ENCODE data around the gene SOAT2.
"Not testable (repeated sequence)": the region's sequence is repeated elsewhere in the genome, so short reads cannot be mapped to it uniquely, and the experiment has no call there.

The SOAT2 gene

DNA sequence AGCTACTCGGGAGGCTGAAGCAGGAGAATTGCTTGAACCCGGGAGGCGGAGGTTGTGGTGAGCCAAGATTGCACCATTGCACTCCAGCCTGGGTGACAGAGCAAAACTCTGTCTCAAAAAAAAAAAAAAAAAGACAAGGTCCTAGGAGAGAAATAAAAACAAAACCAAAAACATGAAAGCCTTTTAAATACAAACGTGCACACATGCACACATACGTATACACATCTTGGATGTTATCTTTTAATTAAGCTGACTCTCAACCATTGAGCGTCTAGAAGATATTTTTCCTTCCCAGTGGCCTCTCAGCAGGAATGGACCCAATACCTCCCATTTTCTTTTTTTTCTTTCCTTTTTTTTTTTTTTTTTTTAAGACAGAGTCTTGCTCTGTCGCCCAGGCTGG is 9.1 kb downstream of the SOAT2 start:
- not testable (repeated sequence) for DNase-seq

DNA sequence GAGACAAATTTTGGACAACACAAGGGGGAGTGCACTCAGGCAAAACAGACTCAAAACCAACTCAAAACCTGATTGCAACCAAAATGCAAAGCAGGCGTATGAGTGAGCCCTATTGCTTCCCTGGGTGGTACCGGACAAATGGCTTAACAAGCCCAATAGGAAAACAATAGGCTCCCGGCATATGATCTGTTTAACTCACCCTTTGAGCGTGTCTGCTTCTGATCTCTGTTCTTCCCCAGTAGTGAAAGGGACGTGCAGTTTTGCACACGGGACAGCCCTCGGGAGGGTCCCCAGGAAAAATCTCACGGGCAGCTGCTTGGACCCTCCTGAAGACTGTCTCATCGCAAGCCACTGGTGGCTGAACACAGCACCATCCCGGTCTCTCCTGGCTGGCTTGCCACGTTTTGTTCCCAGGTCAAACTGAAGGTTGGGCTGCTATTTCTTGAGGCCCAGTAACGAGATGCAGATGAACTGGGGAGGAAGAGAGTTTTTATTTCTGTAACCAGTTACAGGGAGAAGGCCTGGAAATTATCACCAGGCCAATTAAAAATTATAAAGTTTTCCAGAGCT is 9.9 kb downstream of the SOAT2 start:
- DNase-seq = no peak

DNA sequence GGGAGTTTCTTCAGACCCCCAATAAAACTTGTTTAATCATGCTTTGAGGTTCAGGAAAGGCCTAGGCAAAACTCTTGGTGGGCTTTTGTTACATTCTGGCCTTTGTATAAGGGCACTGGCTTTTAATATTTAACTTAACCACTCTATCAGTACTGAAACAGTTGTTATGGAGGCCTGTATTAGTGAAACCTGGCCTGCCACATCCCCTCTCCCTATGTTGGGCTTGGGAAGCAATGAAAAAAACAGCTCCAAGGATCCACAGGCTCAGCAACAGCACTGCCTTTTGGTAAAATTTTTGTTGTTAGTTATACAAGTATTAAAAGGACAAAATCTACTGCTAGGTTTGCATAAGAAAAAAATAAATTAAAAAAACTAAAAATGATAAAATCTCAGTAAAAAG is 10.7 kb downstream of the SOAT2 start:
- no peak for DNase-seq

DNA sequence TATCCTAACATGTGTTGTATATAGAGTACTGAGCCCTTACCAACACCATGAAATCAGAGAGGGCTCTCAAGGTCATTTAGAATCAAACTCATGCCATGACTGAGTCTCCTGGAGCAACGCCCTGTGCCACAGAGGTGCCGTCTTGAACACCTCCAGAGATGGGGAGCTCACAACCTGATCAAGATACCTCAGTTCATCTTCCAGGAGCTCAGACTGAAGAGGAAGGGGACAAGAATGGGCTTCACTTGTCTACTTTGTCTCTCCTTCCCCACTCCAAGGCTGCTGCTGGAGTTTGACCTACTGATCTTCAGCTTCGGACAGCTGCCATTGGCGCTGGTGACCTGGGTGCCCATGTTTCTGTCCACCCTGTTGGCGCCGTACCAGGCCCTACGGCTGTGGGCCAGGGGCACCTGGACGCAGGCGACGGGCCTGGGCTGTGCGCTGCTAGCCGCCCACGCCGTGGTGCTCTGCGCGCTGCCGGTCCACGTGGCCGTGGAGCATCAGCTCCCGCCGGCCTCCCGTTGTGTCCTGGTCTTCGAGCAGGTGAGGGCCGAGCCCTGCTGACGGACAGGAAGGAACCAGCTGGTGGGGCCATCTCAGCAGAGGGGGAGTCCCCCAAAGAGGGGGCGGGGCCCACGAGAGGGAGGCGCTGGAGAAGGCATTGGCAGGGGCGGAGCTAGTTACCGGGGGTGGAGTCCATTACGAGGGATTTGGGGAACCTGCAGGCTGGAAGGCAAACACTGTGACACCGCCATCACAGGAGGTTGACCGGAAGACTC is 12.0 kb downstream of the SOAT2 start:
- DNase-seq = no peak

DNA sequence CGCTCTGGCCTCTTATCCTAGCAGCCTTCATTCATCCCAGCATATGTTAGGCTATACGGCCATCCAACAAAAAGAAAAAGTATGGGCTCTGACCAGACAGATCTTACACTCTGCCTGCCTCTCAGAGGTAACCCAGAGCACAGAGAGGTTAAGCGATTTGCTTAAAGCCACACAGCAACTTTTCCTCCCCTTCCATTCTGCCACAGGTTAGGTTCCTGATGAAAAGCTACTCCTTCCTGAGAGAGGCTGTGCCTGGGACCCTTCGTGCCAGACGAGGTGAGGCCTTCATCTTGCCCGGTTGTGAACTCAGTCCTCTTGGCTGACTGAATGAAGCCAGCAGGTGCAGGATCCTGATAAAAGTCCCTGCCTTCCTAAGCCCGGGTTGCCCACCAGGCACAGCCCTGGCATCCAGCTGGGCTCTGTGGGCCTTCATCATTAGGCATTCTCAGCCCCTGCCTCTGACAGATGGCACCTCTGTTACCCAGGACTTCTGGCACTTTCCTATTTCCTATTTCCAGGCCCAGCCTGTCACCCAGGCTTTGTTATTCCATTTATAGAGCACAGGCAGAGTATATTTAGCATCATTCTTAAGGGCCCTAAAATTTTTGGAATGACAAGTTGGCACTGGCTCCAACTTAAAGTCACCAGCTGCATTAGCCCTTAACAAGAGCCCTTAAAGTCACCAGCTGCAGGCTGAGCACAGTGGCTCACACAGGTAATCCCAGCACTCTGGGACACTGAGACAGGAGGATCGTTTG is 12.8 kb downstream of the SOAT2 start:
- peak; percentile 8 for DNase-seq

DNA sequence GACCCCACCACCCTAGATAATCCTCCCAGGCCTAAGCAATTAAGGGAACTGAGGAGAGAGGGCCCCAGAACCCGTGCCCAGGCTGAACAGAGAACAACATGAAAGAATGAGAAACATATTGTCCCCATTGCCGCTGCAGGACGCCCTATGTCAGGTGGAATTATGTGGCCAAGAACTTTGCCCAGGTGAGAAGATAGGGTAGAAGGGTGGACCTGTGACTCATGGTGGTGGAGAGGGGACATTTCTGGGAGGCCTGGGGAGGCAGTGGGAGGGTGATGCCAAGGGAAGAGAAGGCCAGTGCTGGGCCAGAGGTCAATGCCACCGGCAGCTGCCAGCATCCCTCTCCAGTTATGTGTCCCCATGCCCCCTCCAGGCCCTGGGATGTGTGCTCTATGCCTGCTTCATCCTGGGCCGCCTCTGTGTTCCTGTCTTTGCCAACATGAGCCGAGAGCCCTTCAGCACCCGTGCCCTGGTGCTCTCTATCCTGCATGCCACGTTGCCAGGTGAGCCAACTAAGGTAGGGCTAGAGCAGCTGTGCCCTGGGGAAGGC is 15.5 kb downstream of the SOAT2 start:
- DNase-seq = no peak

DNA sequence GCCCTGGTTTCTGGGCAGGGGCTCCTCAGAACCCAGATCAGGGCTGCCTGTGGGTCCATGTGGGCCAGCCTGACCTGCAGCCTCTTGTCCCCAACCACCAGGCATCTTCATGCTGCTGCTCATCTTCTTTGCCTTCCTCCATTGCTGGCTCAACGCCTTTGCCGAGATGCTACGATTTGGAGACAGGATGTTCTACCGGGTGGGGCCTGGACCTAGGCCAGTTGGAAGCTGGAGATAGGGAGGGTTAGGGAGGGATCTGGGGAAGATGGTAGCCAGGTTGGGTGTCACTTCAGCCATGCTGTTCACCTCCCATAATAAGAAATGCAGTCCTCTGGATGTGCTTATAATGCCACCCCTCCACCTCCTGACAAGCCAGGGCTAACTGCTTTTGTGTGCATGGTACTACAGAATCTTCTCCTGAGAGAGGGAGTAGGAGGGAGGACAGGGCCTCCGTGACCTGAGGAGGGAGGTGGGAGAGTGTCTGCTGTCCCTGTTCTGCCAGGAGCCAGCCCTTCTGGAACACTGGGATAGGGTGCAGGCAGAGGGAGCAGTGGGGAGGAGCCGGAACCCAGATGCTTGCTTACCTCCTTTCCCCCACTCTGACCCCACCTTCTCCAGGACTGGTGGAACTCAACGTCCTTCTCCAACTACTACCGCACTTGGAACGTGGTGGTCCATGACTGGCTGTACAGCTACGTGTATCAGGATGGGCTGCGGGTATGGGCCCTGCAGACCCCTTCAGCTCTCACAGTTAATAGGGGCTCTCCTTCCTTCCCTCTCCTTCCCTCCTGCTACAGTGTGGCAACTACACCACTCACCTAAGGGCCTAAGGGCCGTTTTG is 17.6 kb downstream of the SOAT2 start:
- DNase-seq = no peak

DNA sequence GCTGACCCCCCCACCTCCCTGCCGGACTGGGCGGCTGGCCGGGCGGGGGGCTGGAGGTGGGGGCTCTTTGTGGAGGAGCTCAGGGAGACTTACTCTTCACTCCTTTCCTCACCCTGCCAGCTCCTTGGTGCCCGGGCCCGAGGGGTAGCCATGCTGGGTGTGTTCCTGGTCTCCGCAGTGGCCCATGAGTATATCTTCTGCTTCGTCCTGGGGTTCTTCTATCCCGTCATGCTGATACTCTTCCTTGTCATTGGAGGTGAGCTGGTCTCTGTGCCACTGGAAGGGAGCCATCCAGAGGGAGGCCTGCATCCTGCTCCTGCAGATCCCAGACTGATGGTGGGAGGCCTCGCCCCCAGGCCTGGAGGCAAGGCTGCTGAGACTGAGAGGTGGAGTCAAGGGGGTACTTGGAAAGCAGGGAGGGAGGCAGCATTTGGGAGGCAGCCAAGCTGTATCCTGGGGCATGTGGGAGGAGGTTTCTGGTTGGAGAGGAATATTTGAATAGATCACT is 19.7 kb downstream of the SOAT2 start:
- DNase-seq = no peak

DNA sequence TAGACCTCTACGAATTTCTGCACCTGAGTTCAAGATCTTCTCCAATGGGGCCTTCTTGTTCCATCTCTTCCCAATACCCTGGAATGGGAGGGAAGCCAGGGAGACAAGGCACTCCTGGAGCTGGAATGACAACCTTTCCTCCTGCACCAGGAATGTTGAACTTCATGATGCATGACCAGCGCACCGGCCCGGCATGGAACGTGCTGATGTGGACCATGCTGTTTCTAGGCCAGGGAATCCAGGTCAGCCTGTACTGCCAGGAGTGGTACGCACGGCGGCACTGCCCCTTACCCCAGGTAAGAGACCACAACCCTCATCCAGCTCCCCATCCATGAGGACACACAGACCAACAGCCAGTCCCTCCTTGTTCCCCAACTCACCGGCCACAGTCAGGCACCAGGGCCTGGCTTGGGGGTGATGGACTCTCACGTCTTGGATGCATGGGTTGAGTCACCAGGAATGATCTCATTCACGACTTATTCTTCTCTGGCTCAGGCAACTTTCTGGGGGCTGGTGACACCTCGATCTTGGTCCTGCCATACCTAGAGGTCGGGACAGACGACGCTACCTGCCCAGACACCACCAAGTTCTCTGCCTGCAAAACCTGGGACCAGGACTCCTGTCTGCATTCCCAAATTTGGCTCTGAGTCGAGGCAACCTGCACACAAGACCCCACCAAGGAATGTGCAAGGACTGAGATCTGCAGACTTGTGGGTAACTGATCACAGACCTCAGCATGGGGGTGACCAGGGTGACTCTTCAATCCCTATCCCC is 20.5 kb downstream of the SOAT2 start:
- DNase-seq = no peak

DNA sequence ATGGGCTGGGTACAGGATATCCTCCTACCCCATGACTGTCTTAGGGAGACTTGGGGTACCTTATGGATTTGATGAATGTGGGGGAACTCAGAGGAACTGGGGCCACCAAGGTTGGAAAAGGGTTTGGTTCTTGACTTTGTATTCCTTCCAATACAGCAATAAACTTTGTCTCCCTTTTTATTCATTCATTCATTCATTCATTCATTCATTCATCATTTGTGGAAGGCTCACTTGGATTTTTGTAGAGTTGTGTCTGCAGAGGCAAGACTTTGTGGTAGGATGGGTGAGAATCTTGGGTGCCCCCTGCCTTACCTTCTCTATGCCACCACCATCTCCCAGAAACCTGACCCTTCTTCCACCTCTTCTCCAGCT is 21.1 kb downstream of the SOAT2 start:
- no peak for DNase-seq

DNA sequence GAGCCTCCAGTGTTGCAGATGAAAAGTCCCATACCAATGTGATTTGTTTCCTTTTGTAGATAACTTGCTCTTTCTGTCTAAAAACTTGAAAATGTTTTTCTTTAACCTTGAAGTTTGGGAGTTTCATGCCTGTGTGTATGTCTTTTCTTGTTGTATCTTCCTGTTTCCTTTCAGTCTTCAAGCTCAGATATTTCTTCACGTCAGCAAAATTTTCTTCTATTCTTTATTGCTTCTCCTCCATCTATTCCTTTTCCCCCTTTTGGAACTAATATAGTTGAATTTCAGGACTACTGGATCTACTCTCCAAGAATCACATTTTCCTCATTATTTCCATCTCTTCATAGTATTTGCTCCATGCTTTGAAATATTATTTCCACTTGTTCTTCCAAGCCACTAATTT is 23.9 kb downstream of the SOAT2 start:
- DNase-seq = no peak

DNA sequence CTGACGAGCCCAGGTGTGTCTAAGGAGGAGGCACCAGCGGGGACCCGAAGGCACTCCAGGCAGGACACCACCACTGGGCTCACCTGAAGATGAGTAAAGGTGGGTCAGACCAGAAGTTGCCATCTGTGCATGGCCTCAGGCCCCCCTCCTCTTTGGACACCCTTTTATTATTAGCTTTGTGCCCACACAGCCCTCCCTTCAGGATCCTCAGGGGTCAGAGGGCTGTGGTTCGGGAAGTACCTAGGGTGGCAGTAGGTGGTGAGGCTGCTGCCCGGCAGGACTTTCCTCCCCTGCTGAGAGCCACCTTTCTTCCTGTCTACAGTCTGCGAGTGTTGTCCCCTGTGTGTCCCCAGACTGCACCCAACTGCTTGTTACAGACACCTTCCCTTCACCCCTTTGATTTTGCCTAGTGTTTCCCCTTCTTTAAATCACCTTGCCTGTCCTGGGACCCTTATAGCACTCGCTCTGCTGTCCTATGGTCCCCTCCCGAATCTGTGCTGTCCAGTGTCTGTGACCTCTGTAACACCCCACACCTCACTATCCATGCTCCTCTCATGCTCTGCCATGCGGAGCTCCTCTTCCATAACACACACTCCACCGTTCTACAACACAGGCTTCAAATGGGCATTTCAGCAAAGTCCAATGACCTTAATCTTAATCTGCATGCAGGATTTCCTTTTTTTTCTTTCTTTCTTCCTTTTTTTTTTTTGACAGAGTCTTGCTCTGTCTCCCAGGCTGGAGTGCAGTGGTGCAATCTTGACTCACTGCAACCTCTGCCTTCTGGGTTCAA is 25.7 kb downstream of the SOAT2 start:
- no peak for DNase-seq

DNA sequence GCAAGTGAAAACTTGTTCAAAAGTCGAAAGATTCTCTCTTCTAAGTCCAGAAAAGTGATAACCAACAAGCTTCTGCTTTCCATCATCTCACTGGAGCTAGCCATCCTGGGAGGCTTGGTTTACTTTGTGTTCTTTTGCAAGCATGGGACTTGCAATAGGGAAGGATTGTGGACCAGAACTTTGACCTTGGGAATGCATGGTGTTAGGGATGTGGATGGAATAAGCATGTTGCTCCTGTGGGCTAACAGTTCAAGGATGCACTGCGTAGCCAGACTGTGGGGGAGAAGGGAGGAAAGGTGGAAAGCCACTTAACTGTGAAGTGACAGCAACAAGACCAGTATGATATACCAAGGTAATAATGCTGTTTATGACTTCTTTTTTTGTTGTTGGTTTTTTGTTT is 28.6 kb downstream of the SOAT2 start:
- no peak for DNase-seq

DNA sequence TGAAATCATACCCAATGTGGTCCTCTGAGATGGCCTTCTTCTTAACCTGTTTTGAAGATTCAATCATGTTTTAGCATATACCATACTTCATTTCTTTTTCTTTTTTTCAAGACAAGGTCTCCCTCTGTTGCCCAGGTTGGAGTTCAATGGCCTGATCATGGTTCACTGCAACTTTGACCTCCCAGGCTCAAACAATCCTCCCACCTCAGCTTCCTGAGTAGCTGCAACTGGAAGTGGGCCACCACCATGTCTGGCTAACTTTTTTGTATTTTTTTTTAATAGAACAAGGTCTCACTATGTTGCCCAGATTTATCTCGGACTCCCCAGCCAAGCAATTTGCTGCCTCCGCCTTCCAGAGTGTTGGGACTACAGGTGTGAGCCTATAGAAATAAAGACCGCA is 30.4 kb downstream of the SOAT2 start:
- no peak for DNase-seq

DNA sequence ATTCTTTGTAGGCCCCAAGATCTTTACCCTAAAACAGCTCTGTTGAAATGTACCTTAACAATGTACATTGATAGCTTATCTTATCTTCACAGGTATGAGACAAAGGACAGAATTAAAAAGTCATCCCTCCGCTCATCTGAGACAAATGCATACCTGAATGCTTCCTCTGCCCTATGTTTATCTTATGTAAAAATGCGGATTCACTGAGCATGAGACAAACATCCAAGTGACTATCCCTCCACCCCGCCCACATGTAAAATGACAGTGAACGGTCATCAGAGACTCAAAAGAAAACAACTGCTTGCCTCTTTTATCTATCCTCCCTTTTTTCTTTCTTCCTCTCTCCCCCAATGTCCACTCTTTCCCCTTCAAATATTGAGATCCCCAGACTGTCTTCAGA is 40.1 kb downstream of the SOAT2 start:
- DNase-seq = no peak

DNA sequence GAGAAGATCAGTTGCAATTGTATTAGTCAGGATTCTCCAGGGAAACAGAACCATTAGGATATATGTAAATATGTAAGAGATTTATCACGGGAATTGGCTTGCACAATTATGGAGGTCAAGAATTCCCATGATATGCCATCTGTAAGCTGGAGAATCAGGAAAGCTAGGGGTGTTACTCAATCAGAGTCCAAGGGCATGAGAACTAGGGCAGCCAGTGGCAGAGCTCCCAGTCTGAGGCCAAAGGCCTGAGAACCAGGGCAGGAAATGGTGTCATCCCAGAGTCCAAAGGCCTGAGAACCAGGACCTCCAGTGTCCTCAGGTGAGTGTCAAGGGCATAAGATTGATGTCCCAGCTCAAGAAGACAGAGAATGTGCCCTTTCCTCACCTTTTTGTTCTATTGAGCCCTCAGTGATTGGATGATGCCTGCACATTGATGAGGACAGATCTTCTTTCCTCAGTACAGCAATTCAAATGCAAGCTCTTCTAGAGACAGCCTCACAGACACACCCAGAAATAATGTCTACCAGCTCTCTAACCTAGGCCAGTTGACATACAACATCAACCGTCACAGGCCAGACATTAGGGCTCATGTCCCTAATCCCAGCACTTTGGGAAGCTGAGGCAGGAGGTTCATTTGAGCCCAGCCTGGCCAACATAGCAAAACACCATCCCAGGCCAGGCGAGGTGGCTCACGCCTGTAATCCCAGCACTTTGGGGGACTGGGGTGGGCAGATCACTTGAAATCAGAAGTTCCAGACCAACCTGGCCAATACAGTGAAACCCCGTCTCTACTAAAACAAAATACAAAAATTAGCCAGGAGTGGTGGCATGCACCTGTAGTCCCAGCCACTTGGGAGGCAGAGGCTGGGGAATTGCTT is 42.3 kb downstream of the SOAT2 start:
- DNase-seq = no peak

DNA sequence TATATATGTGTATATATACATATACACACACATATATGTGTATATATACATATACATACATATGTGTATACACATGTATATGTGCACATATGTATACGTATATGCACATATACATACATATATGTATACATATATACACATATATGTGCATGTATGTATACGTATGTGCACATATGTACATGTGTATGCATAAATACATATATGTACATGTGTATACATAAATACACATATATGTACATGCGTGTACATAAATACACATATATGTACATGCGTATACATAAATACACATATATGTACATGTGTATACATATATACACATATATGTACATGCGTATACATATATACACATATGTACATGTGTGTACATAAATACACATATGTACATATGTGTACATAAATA is 43.9 kb downstream of the SOAT2 start:
- no peak for DNase-seq

DNA sequence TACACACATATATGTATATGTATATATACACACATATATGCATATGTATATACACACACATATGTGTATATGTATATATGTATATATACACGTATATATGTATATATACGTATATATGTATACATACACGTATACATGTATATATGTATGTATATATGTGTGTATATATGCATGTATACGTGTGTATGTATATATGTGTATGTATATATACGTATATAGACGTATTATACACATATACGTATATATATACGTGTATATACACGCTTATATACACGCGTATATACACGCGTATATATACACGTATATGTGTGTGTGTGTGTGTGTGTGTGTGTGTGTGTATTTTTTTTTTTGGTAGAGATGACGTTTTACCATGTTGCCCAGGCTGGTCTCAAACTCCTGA is 44.4 kb downstream of the SOAT2 start:
- DNase-seq = no peak

DNA sequence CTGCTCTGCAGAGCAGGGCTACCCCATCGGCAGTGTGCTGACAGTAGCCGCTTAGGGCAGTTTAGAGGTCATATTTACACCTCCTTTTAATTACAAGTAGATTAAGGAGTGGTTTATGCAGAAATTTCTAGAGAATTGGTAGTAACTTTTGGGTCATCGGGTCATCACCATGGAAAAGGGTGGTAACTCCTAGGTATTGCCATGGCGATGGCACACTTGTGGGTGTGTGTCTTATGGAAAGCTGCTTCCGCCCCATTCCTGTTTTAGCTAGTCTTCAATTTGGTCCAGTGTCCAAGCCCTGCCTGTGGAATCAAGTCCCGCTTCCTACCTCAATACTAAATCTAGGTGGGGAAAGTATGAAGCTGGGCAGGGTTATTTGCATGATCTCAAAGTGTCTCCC is 47.8 kb downstream of the SOAT2 start:
- no peak for DNase-seq

DNA sequence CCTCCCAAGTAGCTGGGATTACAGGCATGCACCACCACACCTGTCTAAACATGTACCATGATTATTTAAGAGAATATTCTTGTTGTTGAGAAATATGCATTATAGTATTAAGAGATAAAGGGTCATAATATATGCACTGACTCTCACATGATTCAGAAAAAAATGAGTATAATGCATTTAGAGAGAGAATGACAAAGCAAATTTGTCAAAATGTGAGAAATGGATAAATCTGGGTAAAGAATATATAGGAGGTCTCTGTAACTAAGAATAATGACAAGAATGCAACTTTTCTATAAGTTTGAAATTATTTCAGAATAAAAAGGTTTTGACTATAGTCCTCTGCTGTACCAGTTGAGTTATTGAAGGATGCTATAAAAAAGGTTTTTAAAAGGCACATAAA is 49.1 kb downstream of the SOAT2 start:
- no peak for DNase-seq

Measured in NCI-H2171 treated with DMSO at 0.1 percent for 48 hours (cell line).